Keratinocyte (primary cell): Measurements from ENCODE around the gene TOP1.

Experiments used
- CTCF ChIP-seq, 3 experiments: IDR thresholded peaks in 1 of 3; conservative IDR thresholded peaks in 1 of 3; optimal IDR thresholded peaks in 1 of 3; 2 replicates in 2 of 3; 3 replicates in 1 of 3; pipeline versions ENCODE3 to v1.5.1; 2011; ENCODE audit warnings: low read length in 3 of 3, mild to moderate bottlenecking in 3 of 3, moderate library complexity in 2 of 3, control low read depth in 1 of 3, inconsistent platforms in 1 of 3; ENCODE audit not compliant: insufficient read depth in 2 of 3; ENCODE audit errors: extremely low read depth in 1 of 3
- EZH2 ChIP-seq: IDR thresholded peaks from one replicate; pipeline ENCODE4 v1.6.1; 2012; ENCODE audit warnings: inconsistent platforms, mild to moderate bottlenecking, low read length, moderate library complexity

- TF ChIP-seq CTCF (optimal IDR thresholded peaks at IDR 0.05 in 1 of 3, IDR thresholded peaks at IDR 0.05 in 1 of 3, conservative IDR thresholded peaks at IDR 0.05 in 1 of 3; ENCODE audit: extremely low read depth in 1 of 3, insufficient read depth in 2 of 3, low read length in 3 of 3) (no peak), EZH2 (no peak)
Measured at GRCh38 chr20:41094353-41095055, 65.9 kb downstream of the TOP1 start.
